ENCODE results near the gene SETD6.

The SETD6 gene

DNA sequence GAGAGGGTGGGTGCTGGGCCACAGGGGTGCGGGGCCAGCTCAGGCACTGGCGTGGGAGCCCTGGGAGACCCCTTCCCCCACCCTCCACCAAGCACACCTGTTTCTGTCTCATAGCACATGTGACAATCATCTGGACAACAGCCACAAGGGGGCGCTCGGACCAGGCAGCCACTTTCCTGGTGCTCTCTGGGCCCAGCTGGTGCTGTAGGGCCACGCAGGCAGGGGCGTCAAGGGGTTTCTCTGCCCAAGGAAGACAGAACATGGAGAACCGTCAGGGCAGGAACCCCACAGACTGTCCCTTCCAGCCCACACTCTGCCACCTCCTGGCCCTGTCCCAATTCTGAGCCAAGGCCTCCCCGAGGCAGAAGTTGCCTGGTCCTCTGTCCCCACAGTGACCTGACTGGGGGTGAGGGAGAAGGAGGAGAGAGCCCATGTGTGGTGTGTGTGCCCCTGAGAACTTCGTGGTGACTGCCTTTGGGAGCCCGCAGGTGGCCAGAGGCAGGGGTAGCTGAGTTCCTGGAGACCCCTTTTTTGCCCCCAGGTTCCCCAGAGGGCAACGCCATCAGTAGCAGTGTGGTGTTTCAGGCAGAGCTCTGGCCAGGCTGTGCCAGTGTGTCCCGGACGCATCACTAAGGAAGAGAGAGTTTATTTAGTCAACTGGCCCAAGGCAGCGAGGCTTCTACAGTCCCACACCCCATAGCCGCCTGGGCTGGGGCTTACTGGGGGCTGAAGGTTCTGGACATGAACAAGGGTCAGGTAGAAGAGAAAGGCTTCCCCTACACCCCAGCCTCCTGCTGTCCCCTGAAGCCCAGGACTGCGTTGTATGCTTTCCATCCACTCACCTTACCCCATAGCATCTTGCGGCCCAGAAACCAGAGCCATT is 3.1 kb upstream of the SETD6 start:
- no peaks in the 10 kb centered on the region for H3K36me3 ChIP-seq (replicated peaks; ENCODE audit: insufficient read depth, low read length)
- peaks cover 10% of the 10 kb centered on the region for H4K20me1 ChIP-seq (ENCODE audit: insufficient read depth, low read length)
- DNase-seq, result peak; percentile 69
- H3K4me2 ChIP-seq (ENCODE audit: low read depth, low read length), result no peak overlapping the region
- H3F3A ChIP-seq (ENCODE audit: insufficient read depth, low read length), result peaks cover 21% of the 10 kb centered on the region
- no peak overlapping the region for H3K27ac ChIP-seq (ENCODE audit: low read length)
- H3K9me2 ChIP-seq (replicated peaks; ENCODE audit: insufficient read depth, low read length), result no peaks in the 10 kb centered on the region
- H3K4me1 ChIP-seq (ENCODE audit: low read length), result peaks cover 9% of the 10 kb centered on the region
- no peak overlapping the region for H3K4me3 ChIP-seq (ENCODE audit: low read length)
- H3K9ac ChIP-seq (ENCODE audit: low read length), result no peak overlapping the region
- no peak overlapping the region for H2AFZ ChIP-seq (ENCODE audit: low read length)
- H3K27me3 ChIP-seq (replicated peaks; ENCODE audit: insufficient read depth, low read length), result no peaks in the 10 kb centered on the region
- no peaks in the 10 kb centered on the region for H3K9me3 ChIP-seq (replicated peaks; ENCODE audit: insufficient read depth, low read length)
- no peak for TF ChIP-seq EZH2phosphoT487 (IDR thresholded peaks at IDR 0.05; ENCODE audit: low read length)
- TF ChIP-seq, protein P1, sequence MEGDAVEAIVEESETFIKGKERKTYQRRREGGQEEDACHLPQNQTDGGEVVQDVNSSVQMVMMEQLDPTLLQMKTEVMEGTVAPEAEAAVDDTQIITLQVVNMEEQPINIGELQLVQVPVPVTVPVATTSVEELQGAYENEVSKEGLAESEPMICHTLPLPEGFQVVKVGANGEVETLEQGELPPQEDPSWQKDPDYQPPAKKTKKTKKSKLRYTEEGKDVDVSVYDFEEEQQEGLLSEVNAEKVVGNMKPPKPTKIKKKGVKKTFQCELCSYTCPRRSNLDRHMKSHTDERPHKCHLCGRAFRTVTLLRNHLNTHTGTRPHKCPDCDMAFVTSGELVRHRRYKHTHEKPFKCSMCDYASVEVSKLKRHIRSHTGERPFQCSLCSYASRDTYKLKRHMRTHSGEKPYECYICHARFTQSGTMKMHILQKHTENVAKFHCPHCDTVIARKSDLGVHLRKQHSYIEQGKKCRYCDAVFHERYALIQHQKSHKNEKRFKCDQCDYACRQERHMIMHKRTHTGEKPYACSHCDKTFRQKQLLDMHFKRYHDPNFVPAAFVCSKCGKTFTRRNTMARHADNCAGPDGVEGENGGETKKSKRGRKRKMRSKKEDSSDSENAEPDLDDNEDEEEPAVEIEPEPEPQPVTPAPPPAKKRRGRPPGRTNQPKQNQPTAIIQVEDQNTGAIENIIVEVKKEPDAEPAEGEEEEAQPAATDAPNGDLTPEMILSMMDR (IDR thresholded peaks at IDR 0.05; ENCODE audit: low read length), result peak; percentile 86
- peaks cover 29% of the 10 kb centered on the region for H3K79me2 ChIP-seq (ENCODE audit: low read length)

DNA sequence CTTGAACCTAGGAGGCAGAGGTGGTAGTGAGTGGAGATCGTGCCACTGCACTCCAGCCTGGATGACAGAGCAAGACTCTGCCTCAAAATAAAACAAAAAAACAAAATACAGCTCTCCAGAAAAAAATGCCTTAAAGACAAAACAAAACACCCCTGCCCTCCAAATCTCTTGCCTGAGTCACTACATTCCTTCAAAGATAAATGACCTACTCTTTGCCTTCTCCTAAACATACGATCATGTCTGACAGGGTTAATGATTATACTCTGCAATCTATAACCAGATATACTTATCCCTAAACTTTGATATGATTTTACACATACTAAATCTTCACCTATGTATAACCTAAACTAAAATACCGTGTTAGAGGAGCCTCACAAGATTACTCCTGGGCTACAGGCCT is 1.4 kb upstream of the SETD6 start:
- H3K9ac ChIP-seq (ENCODE audit: low read length), result no peak overlapping the region
- H3K27ac ChIP-seq (ENCODE audit: low read length), result no peak overlapping the region
- peaks cover 10% of the 10 kb centered on the region for H4K20me1 ChIP-seq (ENCODE audit: insufficient read depth, low read length)
- H3K9me3 ChIP-seq (replicated peaks; ENCODE audit: insufficient read depth, low read length), result no peaks in the 10 kb centered on the region
- no peak overlapping the region for H3K4me2 ChIP-seq (ENCODE audit: low read depth, low read length)
- H3K79me2 ChIP-seq (ENCODE audit: low read length), result peaks cover 46% of the 10 kb centered on the region
- H3K4me3 ChIP-seq (ENCODE audit: low read length), result no peak overlapping the region
- DNase-seq, result no peak
- H3K27me3 ChIP-seq (replicated peaks; ENCODE audit: insufficient read depth, low read length), result no peaks in the 10 kb centered on the region
- peaks cover 21% of the 10 kb centered on the region for H3F3A ChIP-seq (ENCODE audit: insufficient read depth, low read length)
- H3K4me1 ChIP-seq (ENCODE audit: low read length), result peaks cover 11% of the 10 kb centered on the region
- peaks cover 8% of the 10 kb centered on the region; the same call in 1 of the 2 replicates for H3K36me3 ChIP-seq (replicated peaks; ENCODE audit: insufficient read depth, low read length)
- no peaks in the 10 kb centered on the region for H3K9me2 ChIP-seq (replicated peaks; ENCODE audit: insufficient read depth, low read length)
- TF ChIP-seq EZH2phosphoT487 (IDR thresholded peaks at IDR 0.05; ENCODE audit: low read length), result no peak
- TF ChIP-seq EZH2 (optimal IDR thresholded peaks at IDR 0.05; ENCODE audit: low read depth, low read length), result no peak
- TF ChIP-seq, protein P1 (IDR thresholded peaks at IDR 0.05; ENCODE audit: low read length), result no peak
- H2AFZ ChIP-seq (ENCODE audit: low read length), result no peak overlapping the region

DNA sequence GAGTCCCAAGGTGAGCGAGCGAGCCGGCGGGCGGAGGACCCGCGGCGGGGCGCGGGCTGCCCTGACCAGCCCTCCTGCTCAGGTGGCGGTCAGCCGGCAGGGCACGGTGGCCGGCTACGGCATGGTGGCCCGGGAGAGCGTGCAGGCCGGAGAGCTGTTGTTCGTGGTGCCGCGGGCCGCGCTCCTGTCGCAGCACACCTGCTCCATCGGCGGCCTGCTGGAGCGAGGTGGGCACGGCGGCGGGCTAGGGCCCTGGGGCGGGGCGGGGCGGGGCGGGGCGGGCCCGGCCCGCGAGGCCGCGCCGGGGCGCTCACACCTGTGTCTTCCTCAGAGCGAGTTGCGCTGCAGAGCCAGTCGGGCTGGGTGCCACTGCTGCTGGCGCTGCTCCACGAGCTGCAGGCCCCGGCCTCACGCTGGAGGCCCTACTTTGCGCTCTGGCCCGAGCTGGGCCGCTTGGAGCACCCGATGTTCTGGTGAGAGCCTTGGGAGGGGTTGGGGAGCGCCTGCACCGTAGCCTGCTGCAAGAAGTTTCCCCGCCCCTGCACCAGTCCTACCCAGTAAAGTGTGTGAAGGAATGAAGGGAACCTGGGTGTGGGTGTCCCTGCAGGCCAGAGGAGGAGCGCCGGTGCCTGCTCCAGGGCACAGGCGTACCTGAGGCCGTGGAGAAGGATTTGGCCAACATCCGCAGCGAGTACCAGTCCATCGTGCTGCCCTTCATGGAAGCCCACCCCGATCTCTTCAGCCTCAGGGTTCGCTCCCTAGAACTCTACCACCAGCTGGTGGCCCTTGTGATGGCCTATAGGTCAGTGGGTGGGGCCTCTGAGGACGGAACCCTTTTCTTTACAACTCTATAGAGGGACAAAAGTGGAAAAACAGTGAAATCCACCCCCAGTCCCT is 802 bp downstream of the SETD6 start:
- H3K4me3 ChIP-seq (ENCODE audit: low read length), result peak overlapping the region; percentile 92
- peak overlapping the region; percentile 87 for H2AFZ ChIP-seq (ENCODE audit: low read length)
- no peaks in the 10 kb centered on the region for H3K9me3 ChIP-seq (replicated peaks; ENCODE audit: insufficient read depth, low read length)
- peaks cover 26% of the 10 kb centered on the region for H3K36me3 ChIP-seq (replicated peaks; ENCODE audit: insufficient read depth, low read length)
- no peaks in the 10 kb centered on the region for H3K27me3 ChIP-seq (replicated peaks; ENCODE audit: insufficient read depth, low read length)
- peaks cover 21% of the 10 kb centered on the region for H3F3A ChIP-seq (ENCODE audit: insufficient read depth, low read length)
- no peaks in the 10 kb centered on the region for H3K9me2 ChIP-seq (replicated peaks; ENCODE audit: insufficient read depth, low read length)
- H3K4me1 ChIP-seq (ENCODE audit: low read length), result peaks cover 11% of the 10 kb centered on the region
- peak overlapping the region; percentile 73 for H3K27ac ChIP-seq (ENCODE audit: low read length)
- DNase-seq, result peak; percentile 84
- peaks cover 10% of the 10 kb centered on the region for H4K20me1 ChIP-seq (ENCODE audit: insufficient read depth, low read length)
- TF ChIP-seq, protein P1 (IDR thresholded peaks at IDR 0.05; ENCODE audit: low read length), result no peak
- TF ChIP-seq EZH2 (optimal IDR thresholded peaks at IDR 0.05; ENCODE audit: low read depth, low read length), result no peak
- TF ChIP-seq EZH2phosphoT487 (IDR thresholded peaks at IDR 0.05; ENCODE audit: low read length), result no peak
- H3K79me2 ChIP-seq (ENCODE audit: low read length), result peaks cover 53% of the 10 kb centered on the region
- peak overlapping the region; percentile 98 for H3K4me2 ChIP-seq (ENCODE audit: low read depth, low read length)
- H3K9ac ChIP-seq (ENCODE audit: low read length), result peak overlapping the region; percentile 90

All from MM.1S (cell line).